Measurements from ENCODE around the gene HIGD1A.

Gene HIGD1A

DNA sequence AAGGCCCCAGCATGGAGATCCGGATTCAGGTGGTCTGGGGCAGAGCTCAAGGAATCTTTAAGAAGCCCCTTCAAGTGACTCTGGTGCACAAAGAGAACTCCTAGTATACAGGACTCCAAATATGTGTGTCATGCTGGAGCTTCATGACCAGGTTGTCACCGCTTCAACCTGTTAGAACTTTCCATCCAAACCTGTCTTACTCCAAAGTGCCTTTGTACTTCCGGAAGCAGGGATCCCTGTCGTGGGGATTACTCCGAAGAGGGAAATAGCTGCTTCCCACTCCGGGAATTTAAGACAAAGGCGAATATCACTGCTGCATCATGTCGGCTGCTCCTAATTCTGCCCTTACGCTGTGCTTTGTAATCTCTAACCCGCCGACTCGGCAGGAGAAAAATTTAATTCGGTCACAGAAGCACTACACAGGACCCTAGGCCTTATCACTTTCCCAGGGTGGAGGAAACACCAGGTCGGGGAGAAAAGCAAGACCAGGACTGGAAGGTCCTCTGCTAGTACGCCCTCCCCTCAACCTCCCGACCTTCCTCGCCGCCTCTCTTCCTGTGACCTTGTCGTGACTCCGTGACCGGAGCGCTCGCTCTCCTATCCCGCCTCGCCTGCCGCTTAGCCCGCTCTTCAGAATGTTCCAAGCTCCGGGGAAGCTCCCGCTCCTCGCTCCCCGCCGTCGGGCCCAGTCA lies 730 bp downstream of the HIGD1A start:
- Histone ChIP-seq H3K4me2 (ENCODE audit: insufficient read depth, low read length, poor library complexity, severe bottlenecking) (peak overlapping the region; percentile 77), H4K8ac (ENCODE audit: low read depth, low read length) (no peak overlapping the region), H2BK120ac (ENCODE audit: low read depth, low read length) (no peak overlapping the region), H3K27ac (replicated peaks; ENCODE audit: low read length) (peak overlapping the region; percentile 69), H2BK5ac (ENCODE audit: low read length) (no peak overlapping the region), H3K4me3 (ENCODE audit: low read length in 2 of 2) (peak overlapping the region; percentile 80 to 90), H2AK5ac (ENCODE audit: low read depth, low read length) (peak overlapping the region; percentile 33), H3K9ac (ENCODE audit: low read depth, low read length, poor library complexity) (peak overlapping the region; percentile 97), H3K4ac (ENCODE audit: low read length) (no peak overlapping the region), H3K27me3 (ENCODE audit: control insufficient read depth in 3 of 3, insufficient read depth in 3 of 3, low read depth in 1 of 3, low read length in 3 of 3) (peaks cover 0 to 14% (median 8%) of the 10 kb centered on the region in 3 experiments), H3K14ac (ENCODE audit: low read length) (peak overlapping the region; percentile 90), H3K36me3 (replicated peaks in 1 of 2; ENCODE audit: control insufficient read depth in 2 of 2, insufficient read depth in 2 of 2, low read length in 2 of 2) (peaks cover 2 to 35% of the 10 kb centered on the region in 2 donors), H2AFZ (ENCODE audit: low read length) (peak overlapping the region; percentile 95), H3K4me1 (ENCODE audit: control insufficient read depth in 2 of 2, insufficient read depth in 1 of 2, low read depth in 1 of 2, low read length in 2 of 2) (peaks cover 4 to 10% of the 10 kb centered on the region in 2 donors), H4K91ac (ENCODE audit: low read depth, low read length, poor library complexity) (no peak overlapping the region), H3K79me1 (ENCODE audit: low read depth, low read length) (peaks cover 2% of the 10 kb centered on the region), H3K18ac (ENCODE audit: low read length) (peak overlapping the region; percentile 95), H2BK12ac (ENCODE audit: low read length) (no peak overlapping the region), H3K9me3 (replicated peaks in 1 of 2; ENCODE audit: control insufficient read depth in 2 of 2, insufficient read depth in 1 of 2, low read depth in 1 of 2, low read length in 2 of 2) (peaks cover 0 to 4% of the 10 kb centered on the region in 2 donors), H3K23ac (ENCODE audit: low read depth, low read length, poor library complexity) (peak overlapping the region; percentile 100), H2BK15ac (ENCODE audit: low read length) (peak overlapping the region; percentile 19)
- WGBS, 2 donors (ENCODE audit: extremely low coverage in 2 of 2, insufficient read length in 2 of 2, insufficient replicate concordance in 1 of 2), result no CpG with 5 or more reads among the region's 33 CpGs
- DNase-seq (ENCODE audit: low spot score), result peak; percentile 36

DNA sequence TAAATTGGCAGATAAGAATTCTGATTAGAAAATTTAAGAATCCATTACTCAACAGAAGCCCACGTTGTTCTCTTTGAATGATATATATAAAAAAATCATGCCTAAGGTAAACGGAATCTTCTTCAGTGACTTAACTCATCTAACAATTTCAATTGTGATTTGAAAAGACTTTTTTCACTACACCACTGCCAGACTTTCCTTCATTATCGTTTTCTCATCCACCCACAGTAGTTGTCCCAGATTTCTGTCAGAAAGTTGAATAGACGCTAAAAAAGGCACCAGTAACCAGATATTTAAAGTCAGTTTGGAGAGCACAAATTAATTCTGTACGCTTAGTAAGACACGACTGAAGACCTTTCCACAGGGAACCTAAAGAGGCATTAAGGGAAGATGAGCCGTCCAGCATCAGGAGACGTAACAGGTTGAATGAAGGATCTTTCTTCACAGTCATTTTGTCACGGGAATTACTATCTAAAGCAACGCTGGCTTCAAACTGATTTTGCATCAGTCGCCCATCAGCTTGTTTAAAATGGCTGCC lies 1.3 kb downstream of the HIGD1A start:
- no peak for DNase-seq (ENCODE audit: low spot score)
- peaks cover 2% of the 10 kb centered on the region for H3K79me1 ChIP-seq (ENCODE audit: low read depth, low read length)
- no peak overlapping the region for H3K14ac ChIP-seq (ENCODE audit: low read length)
- no peak overlapping the region for H3K4ac ChIP-seq (ENCODE audit: low read length)
- H2AK5ac ChIP-seq (ENCODE audit: low read depth, low read length), result no peak overlapping the region
- H3K9me3 ChIP-seq (replicated peaks in 1 of 2; ENCODE audit: control insufficient read depth in 2 of 2, insufficient read depth in 1 of 2, low read depth in 1 of 2, low read length in 2 of 2), result peaks cover 0 to 4% of the 10 kb centered on the region in 2 donors
- no peak overlapping the region for H2BK5ac ChIP-seq (ENCODE audit: low read length)
- H3K9ac ChIP-seq (ENCODE audit: low read depth, low read length, poor library complexity), result no peak overlapping the region
- H2BK12ac ChIP-seq (ENCODE audit: low read length), result no peak overlapping the region
- peaks cover 0 to 14% (median 8%) of the 10 kb centered on the region in 3 experiments for H3K27me3 ChIP-seq (ENCODE audit: control insufficient read depth in 3 of 3, insufficient read depth in 3 of 3, low read depth in 1 of 3, low read length in 3 of 3)
- peaks cover 4 to 10% of the 10 kb centered on the region in 2 donors for H3K4me1 ChIP-seq (ENCODE audit: control insufficient read depth in 2 of 2, insufficient read depth in 1 of 2, low read depth in 1 of 2, low read length in 2 of 2)
- H4K91ac ChIP-seq (ENCODE audit: low read depth, low read length, poor library complexity), result no peak overlapping the region
- H4K8ac ChIP-seq (ENCODE audit: low read depth, low read length), result no peak overlapping the region
- H3K4me3 ChIP-seq (ENCODE audit: low read length in 2 of 2), result peak overlapping the region; percentile 80 to 90
- H3K4me2 ChIP-seq (ENCODE audit: insufficient read depth, low read length, poor library complexity, severe bottlenecking), result peak overlapping the region; percentile 77
- no peak overlapping the region for H3K18ac ChIP-seq (ENCODE audit: low read length)
- no CpG with 5 or more reads among the region's 11 CpGs for WGBS, 2 donors (ENCODE audit: extremely low coverage in 2 of 2, insufficient read length in 2 of 2, insufficient replicate concordance in 1 of 2)
- no peak overlapping the region for H2BK15ac ChIP-seq (ENCODE audit: low read length)
- no peak overlapping the region for H2BK120ac ChIP-seq (ENCODE audit: low read depth, low read length)
- no peak overlapping the region for H3K27ac ChIP-seq (replicated peaks; ENCODE audit: low read length)
- peaks cover 2 to 35% of the 10 kb centered on the region in 2 donors for H3K36me3 ChIP-seq (replicated peaks in 1 of 2; ENCODE audit: control insufficient read depth in 2 of 2, insufficient read depth in 2 of 2, low read length in 2 of 2)
- no peak overlapping the region for H3K23ac ChIP-seq (ENCODE audit: low read depth, low read length, poor library complexity)
- peak overlapping the region; percentile 95 for H2AFZ ChIP-seq (ENCODE audit: low read length)

GRCh38 chr3:42801784-42802183 lies 2.5 kb downstream of the HIGD1A start:
- H3K23ac ChIP-seq (ENCODE audit: low read depth, low read length, poor library complexity), result no peak overlapping the region
- H3K9ac ChIP-seq (ENCODE audit: low read depth, low read length, poor library complexity), result no peak overlapping the region
- no peak overlapping the region for H2BK120ac ChIP-seq (ENCODE audit: low read depth, low read length)
- peaks cover 2% of the 10 kb centered on the region for H3K79me1 ChIP-seq (ENCODE audit: low read depth, low read length)
- no peak overlapping the region for H3K4me3 ChIP-seq (ENCODE audit: low read length in 2 of 2)
- peaks cover 2 to 35% of the 10 kb centered on the region in 2 donors for H3K36me3 ChIP-seq (replicated peaks in 1 of 2; ENCODE audit: control insufficient read depth in 2 of 2, insufficient read depth in 2 of 2, low read length in 2 of 2)
- H2BK12ac ChIP-seq (ENCODE audit: low read length), result no peak overlapping the region
- peaks cover 4 to 10% of the 10 kb centered on the region in 2 donors for H3K4me1 ChIP-seq (ENCODE audit: control insufficient read depth in 2 of 2, insufficient read depth in 1 of 2, low read depth in 1 of 2, low read length in 2 of 2)
- no peak overlapping the region for H3K4me2 ChIP-seq (ENCODE audit: insufficient read depth, low read length, poor library complexity, severe bottlenecking)
- no peak overlapping the region for H4K91ac ChIP-seq (ENCODE audit: low read depth, low read length, poor library complexity)
- no peak overlapping the region for H2AFZ ChIP-seq (ENCODE audit: low read length)
- no peak overlapping the region for H2AK5ac ChIP-seq (ENCODE audit: low read depth, low read length)
- no CpG with 5 or more reads among the region's 4 CpGs for WGBS, 2 donors (ENCODE audit: extremely low coverage in 2 of 2, insufficient read length in 2 of 2, insufficient replicate concordance in 1 of 2)
- no peak overlapping the region for H3K4ac ChIP-seq (ENCODE audit: low read length)
- no peak overlapping the region for H4K8ac ChIP-seq (ENCODE audit: low read depth, low read length)
- H2BK15ac ChIP-seq (ENCODE audit: low read length), result no peak overlapping the region
- no peak overlapping the region for H3K18ac ChIP-seq (ENCODE audit: low read length)
- H2BK5ac ChIP-seq (ENCODE audit: low read length), result no peak overlapping the region
- H3K27ac ChIP-seq (replicated peaks; ENCODE audit: low read length), result no peak overlapping the region
- peaks cover 0 to 4% of the 10 kb centered on the region in 2 donors for H3K9me3 ChIP-seq (replicated peaks in 1 of 2; ENCODE audit: control insufficient read depth in 2 of 2, insufficient read depth in 1 of 2, low read depth in 1 of 2, low read length in 2 of 2)
- DNase-seq (ENCODE audit: low spot score), result no peak
- peaks cover 0 to 8% (median 8%) of the 10 kb centered on the region in 3 experiments for H3K27me3 ChIP-seq (ENCODE audit: control insufficient read depth in 3 of 3, insufficient read depth in 3 of 3, low read depth in 1 of 3, low read length in 3 of 3)
- no peak overlapping the region for H3K14ac ChIP-seq (ENCODE audit: low read length)

DNA sequence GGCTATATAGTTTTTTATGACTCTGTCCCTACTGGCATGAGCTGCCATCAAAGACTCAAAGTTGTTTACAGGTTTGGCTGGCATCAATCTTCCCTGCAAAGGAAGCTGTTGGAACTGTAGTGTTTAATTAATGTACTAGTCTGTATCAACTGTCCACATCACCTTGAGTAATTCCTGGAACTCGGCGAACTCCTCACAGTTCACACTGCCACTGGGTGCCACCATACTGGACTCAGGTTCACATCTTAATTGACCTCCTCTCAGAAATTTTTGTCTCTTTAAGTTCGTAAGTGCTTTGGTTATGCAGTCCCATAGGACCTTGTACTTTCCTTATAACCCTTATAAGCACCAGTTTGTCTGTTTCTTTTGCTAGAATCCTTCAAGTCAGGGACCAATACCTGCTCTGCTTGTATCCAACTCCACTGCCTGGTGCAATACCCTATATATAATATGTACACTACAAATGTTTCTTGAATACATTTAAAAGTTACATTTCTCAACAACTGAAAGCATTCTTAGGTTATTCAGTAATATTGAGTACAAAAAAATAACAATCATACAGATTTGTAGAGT lies 3.2 kb downstream of the HIGD1A start:
- no peak overlapping the region for H3K4me2 ChIP-seq (ENCODE audit: insufficient read depth, low read length, poor library complexity, severe bottlenecking)
- no peak overlapping the region for H4K8ac ChIP-seq (ENCODE audit: low read depth, low read length)
- no peak overlapping the region for H2BK5ac ChIP-seq (ENCODE audit: low read length)
- H3K18ac ChIP-seq (ENCODE audit: low read length), result no peak overlapping the region
- H3K14ac ChIP-seq (ENCODE audit: low read length), result no peak overlapping the region
- WGBS, 2 donors (ENCODE audit: extremely low coverage in 2 of 2, insufficient read length in 2 of 2, insufficient replicate concordance in 1 of 2), result no CpG with 5 or more reads among the region's 3 CpGs
- H3K9ac ChIP-seq (ENCODE audit: low read depth, low read length, poor library complexity), result no peak overlapping the region
- H3K4ac ChIP-seq (ENCODE audit: low read length), result no peak overlapping the region
- H4K91ac ChIP-seq (ENCODE audit: low read depth, low read length, poor library complexity), result no peak overlapping the region
- H3K27ac ChIP-seq (replicated peaks; ENCODE audit: low read length), result no peak overlapping the region
- H2AFZ ChIP-seq (ENCODE audit: low read length), result no peak overlapping the region
- no peak overlapping the region for H3K23ac ChIP-seq (ENCODE audit: low read depth, low read length, poor library complexity)
- no peak overlapping the region for H2BK15ac ChIP-seq (ENCODE audit: low read length)
- H3K9me3 ChIP-seq (replicated peaks in 1 of 2; ENCODE audit: control insufficient read depth in 2 of 2, insufficient read depth in 1 of 2, low read depth in 1 of 2, low read length in 2 of 2), result peaks cover 0 to 4% of the 10 kb centered on the region in 2 donors
- no peak for DNase-seq (ENCODE audit: low spot score)
- peaks cover 0 to 8% (median 6%) of the 10 kb centered on the region in 3 experiments for H3K27me3 ChIP-seq (ENCODE audit: control insufficient read depth in 3 of 3, insufficient read depth in 3 of 3, low read depth in 1 of 3, low read length in 3 of 3)
- no peak overlapping the region for H2AK5ac ChIP-seq (ENCODE audit: low read depth, low read length)
- H3K4me3 ChIP-seq (ENCODE audit: low read length in 2 of 2), result no peak overlapping the region
- H2BK12ac ChIP-seq (ENCODE audit: low read length), result no peak overlapping the region
- H3K79me1 ChIP-seq (ENCODE audit: low read depth, low read length), result peaks cover 2% of the 10 kb centered on the region
- H2BK120ac ChIP-seq (ENCODE audit: low read depth, low read length), result no peak overlapping the region
- H3K36me3 ChIP-seq (replicated peaks in 1 of 2; ENCODE audit: control insufficient read depth in 2 of 2, insufficient read depth in 2 of 2, low read length in 2 of 2), result peaks cover 3 to 39% of the 10 kb centered on the region in 2 donors
- H3K4me1 ChIP-seq (ENCODE audit: control insufficient read depth in 2 of 2, insufficient read depth in 1 of 2, low read depth in 1 of 2, low read length in 2 of 2), result peaks cover 5 to 10% of the 10 kb centered on the region in 2 donors

All from neuronal stem cell (in vitro differentiated cells).